ENCODE measurements around the gene RGS19. TPM values are rescaled to one million over a fixed set of nuclear protein-coding genes. Genes with fewer than 3 reads are reported as not detected.

Gene RGS19
- total and polyA plus RNA-seq, 2 experiments from 2014 or later, result 9.0 to 12.3 TPM

DNA sequence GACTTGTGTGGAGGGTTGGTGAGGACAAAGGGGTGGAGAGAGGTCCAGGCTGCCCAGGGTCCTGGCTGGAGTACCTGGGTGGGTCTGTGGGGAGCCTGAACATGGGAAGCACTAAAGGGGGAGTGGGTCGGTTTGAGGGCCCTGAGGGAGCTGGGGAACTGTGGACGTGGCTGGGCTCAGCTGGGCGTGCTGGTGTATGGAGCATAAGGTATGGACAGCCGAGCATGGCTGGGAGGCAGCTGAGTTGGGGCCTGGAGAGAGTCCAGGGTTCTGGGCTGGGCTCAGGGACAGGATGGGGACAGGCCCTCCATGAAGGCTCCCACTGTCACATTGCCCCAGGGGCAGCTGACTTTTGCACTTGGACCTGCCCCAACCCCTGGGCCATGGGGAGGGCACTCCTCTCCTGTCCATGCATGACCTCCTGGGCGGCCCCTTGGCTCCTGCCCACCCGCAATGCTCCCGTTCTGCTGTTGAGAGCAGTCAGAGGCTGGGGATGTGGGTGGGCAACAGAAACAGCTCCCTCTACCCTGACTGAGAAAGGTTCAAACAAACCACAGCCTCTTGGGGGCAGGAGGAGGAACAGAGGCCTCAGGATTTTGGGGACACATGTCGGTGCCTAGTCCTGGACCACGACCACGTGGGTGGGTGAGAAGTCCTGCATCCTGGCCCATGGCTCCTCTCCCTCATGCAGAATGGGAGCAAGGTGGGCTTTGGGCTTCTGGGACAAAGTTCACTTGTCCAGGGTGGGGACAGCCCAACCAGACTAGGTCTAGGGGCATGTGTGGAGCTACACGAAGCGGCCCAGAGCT is 38.9 kb downstream of the RGS19 start:
- no peak overlapping the region for H3K4me3 ChIP-seq
- no peak for TF ChIP-seq CTCF (IDR thresholded peaks at IDR 0.05; ENCODE audit: low read depth, low read length)
- no peak for DNase-seq (ENCODE audit: low read depth in 1 of 2, low spot score in 1 of 2)
- peaks cover 8% of the 10 kb centered on the region for H3K4me1 ChIP-seq (ENCODE audit: low read depth)
- no peaks in the 10 kb centered on the region for H3K9me3 ChIP-seq (ENCODE audit: low read depth)
- H3K27me3 ChIP-seq, result peaks cover 83% of the 10 kb centered on the region
- H3K36me3 ChIP-seq, result no peaks in the 10 kb centered on the region
- no peak overlapping the region for H3K27ac ChIP-seq

GRCh38 chr20:64039293-64040160 is 39.8 kb downstream of the RGS19 start:
- no peak for TF ChIP-seq CTCF (IDR thresholded peaks at IDR 0.05; ENCODE audit: low read depth, low read length)
- Histone ChIP-seq H3K4me3 (peak overlapping the region; percentile 25), H3K27me3 (peaks cover 74% of the 10 kb centered on the region), H3K4me1 (ENCODE audit: low read depth) (peaks cover 8% of the 10 kb centered on the region), H3K9me3 (ENCODE audit: low read depth) (no peaks in the 10 kb centered on the region), H3K27ac (no peak overlapping the region), H3K36me3 (no peaks in the 10 kb centered on the region)
- DNase-seq (ENCODE audit: low read depth in 1 of 2, low spot score in 1 of 2), result no peak

GRCh38 chr20:64038565-64039292 is 40.6 kb downstream of the RGS19 start:
- DNase-seq (ENCODE audit: low read depth in 1 of 2, low spot score in 1 of 2), result peak; percentile 68 to 83
- Histone ChIP-seq H3K4me1 (ENCODE audit: low read depth) (peaks cover 8% of the 10 kb centered on the region), H3K27ac (no peak overlapping the region), H3K36me3 (no peaks in the 10 kb centered on the region), H3K4me3 (peak overlapping the region; percentile 25), H3K27me3 (peaks cover 66% of the 10 kb centered on the region), H3K9me3 (ENCODE audit: low read depth) (no peaks in the 10 kb centered on the region)
- peak; percentile 73 for TF ChIP-seq CTCF (IDR thresholded peaks at IDR 0.05; ENCODE audit: low read depth, low read length)

DNA sequence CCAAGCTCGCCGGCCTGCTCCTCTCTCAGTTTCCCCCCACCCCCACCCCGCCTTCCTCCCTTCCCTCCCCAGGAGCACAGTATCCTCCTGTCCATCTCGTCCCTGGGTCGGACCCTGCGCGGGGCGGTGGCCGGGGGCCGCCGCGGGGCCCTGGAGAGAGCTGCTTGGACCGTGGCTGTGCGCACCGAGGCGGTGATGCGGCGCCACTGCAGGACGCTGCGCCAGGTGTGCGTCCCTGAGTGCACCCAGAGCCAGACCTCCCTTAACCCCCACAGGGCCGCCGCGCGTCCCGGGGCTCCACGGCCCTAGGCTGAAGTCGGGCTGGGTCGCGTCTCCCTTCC is 41.1 kb downstream of the RGS19 start:
- Histone ChIP-seq H3K4me1 (ENCODE audit: low read depth) (peaks cover 8% of the 10 kb centered on the region), H3K27ac (no peak overlapping the region), H3K36me3 (no peaks in the 10 kb centered on the region), H3K27me3 (peaks cover 61% of the 10 kb centered on the region), H3K9me3 (ENCODE audit: low read depth) (no peaks in the 10 kb centered on the region), H3K4me3 (peak overlapping the region; percentile 25)
- TF ChIP-seq CTCF (IDR thresholded peaks at IDR 0.05; ENCODE audit: low read depth, low read length), result no peak
- DNase-seq (ENCODE audit: low read depth in 1 of 2, low spot score in 1 of 2), result no peak

GRCh38 chr20:64037498-64038213 is 41.7 kb downstream of the RGS19 start:
- no peak for DNase-seq (ENCODE audit: low read depth in 1 of 2, low spot score in 1 of 2)
- no peak overlapping the region for H3K4me3 ChIP-seq
- no peak overlapping the region for H3K27ac ChIP-seq
- no peaks in the 10 kb centered on the region for H3K36me3 ChIP-seq
- peaks cover 57% of the 10 kb centered on the region for H3K27me3 ChIP-seq
- H3K9me3 ChIP-seq (ENCODE audit: low read depth), result no peaks in the 10 kb centered on the region
- H3K4me1 ChIP-seq (ENCODE audit: low read depth), result peaks cover 8% of the 10 kb centered on the region
- no peak for TF ChIP-seq CTCF (IDR thresholded peaks at IDR 0.05; ENCODE audit: low read depth, low read length)
